SKM-1 (cell line): Measurements from ENCODE around the gene SORCS2.
"Not testable (repeated sequence)": the region's sequence is repeated elsewhere in the genome, so short reads cannot be mapped to it uniquely, and the experiment has no call there.

Source experiments
- DNase-seq: peaks from one replicate; lab custom pipeline; 2025; ENCODE audit not compliant: unreplicated experiment; lab: John Stamatoyannopoulos, UW

SORCS2 gene

GRCh38 chr4:7433376-7434140, 241.2 kb downstream of the SORCS2 start:
- no peak for DNase-seq

GRCh38 chr4:7434141-7434765, 241.9 kb downstream of the SORCS2 start:
- DNase-seq = no peak

GRCh38 chr4:7434766-7435150, 242.4 kb downstream of the SORCS2 start, which contains the start of gene PSAPL1:
Gene PSAPL1 (minus strand): TSS chr4:7434930. CDS start chr4:7434879, 51 bp downstream.
- no peak for DNase-seq

- no peak for DNase-seq
These were observed 243.2 kb downstream of the SORCS2 start for GRCh38 chr4:7435471-7436061.

GRCh38 chr4:7436256-7436655, 243.9 kb downstream of the SORCS2 start:
- no peak for DNase-seq

- no peak for DNase-seq
These were observed 247.4 kb downstream of the SORCS2 start for GRCh38 chr4:7439699-7440098.

- no peak for DNase-seq
These were observed 248.9 kb downstream of the SORCS2 start for GRCh38 chr4:7441201-7441600.

GRCh38 chr4:7442574-7443162, 250.3 kb downstream of the SORCS2 start:
- DNase-seq = no peak

- no peak for DNase-seq
These were observed 252.0 kb downstream of the SORCS2 start for GRCh38 chr4:7444314-7444713.

GRCh38 chr4:7444731-7445130, 252.4 kb downstream of the SORCS2 start:
- DNase-seq = no peak

GRCh38 chr4:7447236-7447635, 254.9 kb downstream of the SORCS2 start:
- DNase-seq = no peak

GRCh38 chr4:7448036-7448435, 255.7 kb downstream of the SORCS2 start:
- no peak for DNase-seq

- DNase-seq = no peak
These were observed 258.6 kb downstream of the SORCS2 start for GRCh38 chr4:7450775-7451433.

- no peak for DNase-seq
These were observed 259.1 kb downstream of the SORCS2 start for GRCh38 chr4:7451434-7451789.

GRCh38 chr4:7451800-7452199, 259.5 kb downstream of the SORCS2 start:
- DNase-seq = no peak

GRCh38 chr4:7452802-7453201, 260.5 kb downstream of the SORCS2 start:
- DNase-seq = not testable (repeated sequence)

- DNase-seq = no peak
These were observed 265.1 kb downstream of the SORCS2 start for GRCh38 chr4:7457201-7458065.

GRCh38 chr4:7458066-7458425, 265.7 kb downstream of the SORCS2 start:
- no peak for DNase-seq

GRCh38 chr4:7458477-7458876, 266.1 kb downstream of the SORCS2 start:
- DNase-seq = no peak

GRCh38 chr4:7459471-7459870, 267.1 kb downstream of the SORCS2 start:
- no peak for DNase-seq

GRCh38 chr4:7460566-7460965, 268.2 kb downstream of the SORCS2 start:
- no peak for DNase-seq
